Measurements from ENCODE around the gene EGLN2. TPM values are rescaled to one million over a fixed set of nuclear protein-coding genes. Genes with fewer than 3 reads are reported as not detected.

Gene EGLN2
- total RNA-seq, 1 experiment from 2014 or later, result 58.6 TPM

DNA sequence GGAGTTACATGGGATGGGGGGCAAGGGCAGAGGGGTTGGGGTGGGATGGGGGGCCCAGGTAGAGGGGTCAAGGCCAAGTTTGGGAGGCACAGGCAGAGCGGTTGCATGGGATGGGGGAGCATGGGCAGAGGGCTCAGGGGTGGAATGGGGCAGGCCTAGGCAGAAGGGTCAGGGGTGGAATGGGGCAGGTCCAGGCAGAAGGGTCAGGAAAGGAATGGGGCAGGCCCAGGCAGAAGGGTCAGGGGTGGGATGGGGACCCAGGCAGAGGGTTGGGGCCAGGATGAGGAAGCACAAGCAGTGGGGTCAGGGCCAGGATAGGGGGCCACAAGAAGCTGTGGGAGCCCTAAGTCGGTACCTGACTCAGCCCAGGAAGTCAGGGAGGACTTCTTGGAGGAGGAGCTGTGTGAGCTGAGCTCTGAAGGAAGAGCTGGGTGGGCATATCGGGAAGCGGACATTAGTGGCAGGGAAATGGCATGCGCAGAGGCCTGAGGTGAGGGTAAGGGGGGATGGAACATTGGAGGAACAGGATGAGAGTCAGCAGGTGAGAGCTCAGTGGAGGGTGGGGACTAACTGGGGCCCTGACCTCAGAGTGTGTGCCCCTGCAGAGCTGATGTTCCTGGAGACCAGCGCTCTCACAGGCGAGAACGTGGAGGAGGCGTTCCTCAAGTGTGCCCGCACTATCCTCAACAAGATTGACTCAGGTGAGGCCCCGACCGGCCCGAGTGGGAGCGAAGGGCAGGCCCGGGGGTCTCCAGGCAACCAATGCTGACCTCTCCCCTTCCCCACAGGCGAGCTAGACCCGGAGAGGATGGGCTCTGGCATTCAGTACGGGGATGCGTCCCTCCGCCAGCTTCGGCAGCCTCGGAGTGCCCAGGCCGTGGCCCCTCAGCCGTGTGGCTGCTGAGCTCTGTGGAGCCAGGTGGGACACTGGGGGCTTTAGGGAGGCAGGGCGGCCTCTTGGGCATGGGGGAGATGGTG is 12.6 kb upstream of the EGLN2 start:
- ATAC-seq, result no peak
- ChIA-PET CTCF (no interaction called here), POLR2A (no interaction called here), RAD21 (ENCODE audit: low non-redundant PET in 1 of 2, low total read pairs in 2 of 2, uncharacterized antibody in 2 of 2, unreplicated experiment in 2 of 2) (no interaction called here)
- BruUV-seq (replicated peaks), result no TSS peak
- Histone ChIP-seq H3K4me1 (ENCODE audit: control insufficient read depth in 1 of 2, insufficient read depth in 2 of 2, low read length in 2 of 2) (no peaks in the 10 kb centered on the region), H3K27me3 (ENCODE audit: insufficient read depth, low read length) (no peaks in the 10 kb centered on the region), H3K4me3 (replicated peaks in 1 of 2; ENCODE audit: low read depth in 1 of 2, low read length in 2 of 2) (no peak overlapping the region), H3K79me2 (ENCODE audit: insufficient read depth, low read length) (no peaks in the 10 kb centered on the region), H3K9me2 (ENCODE audit: insufficient read depth) (no peaks in the 10 kb centered on the region), H4K20me1 (ENCODE audit: insufficient read depth) (no peaks in the 10 kb centered on the region), H3K36me3 (ENCODE audit: control insufficient read depth in 1 of 2, insufficient read depth in 2 of 2, low read length in 2 of 2) (no peaks in the 10 kb centered on the region), H2AFZ (ENCODE audit: low read depth, low read length, poor library complexity, severe bottlenecking) (no peak overlapping the region), H3K4me2 (ENCODE audit: low read length) (no peak overlapping the region), H3K27ac (ENCODE audit: low read depth, low read length) (no peak overlapping the region), H3K9me3 (ENCODE audit: control insufficient read depth in 1 of 2, insufficient read depth in 1 of 2, low read depth in 1 of 2, low read length in 2 of 2) (no peaks in the 10 kb centered on the region), H3K9ac (ENCODE audit: low read length) (no peak overlapping the region)
- intact Hi-C loops (cut with micrococcal nuclease), result no loop called here
- no peak for DNase-seq (ENCODE audit: low read depth, low spot score)
- TF ChIP-seq, protein P1, sequence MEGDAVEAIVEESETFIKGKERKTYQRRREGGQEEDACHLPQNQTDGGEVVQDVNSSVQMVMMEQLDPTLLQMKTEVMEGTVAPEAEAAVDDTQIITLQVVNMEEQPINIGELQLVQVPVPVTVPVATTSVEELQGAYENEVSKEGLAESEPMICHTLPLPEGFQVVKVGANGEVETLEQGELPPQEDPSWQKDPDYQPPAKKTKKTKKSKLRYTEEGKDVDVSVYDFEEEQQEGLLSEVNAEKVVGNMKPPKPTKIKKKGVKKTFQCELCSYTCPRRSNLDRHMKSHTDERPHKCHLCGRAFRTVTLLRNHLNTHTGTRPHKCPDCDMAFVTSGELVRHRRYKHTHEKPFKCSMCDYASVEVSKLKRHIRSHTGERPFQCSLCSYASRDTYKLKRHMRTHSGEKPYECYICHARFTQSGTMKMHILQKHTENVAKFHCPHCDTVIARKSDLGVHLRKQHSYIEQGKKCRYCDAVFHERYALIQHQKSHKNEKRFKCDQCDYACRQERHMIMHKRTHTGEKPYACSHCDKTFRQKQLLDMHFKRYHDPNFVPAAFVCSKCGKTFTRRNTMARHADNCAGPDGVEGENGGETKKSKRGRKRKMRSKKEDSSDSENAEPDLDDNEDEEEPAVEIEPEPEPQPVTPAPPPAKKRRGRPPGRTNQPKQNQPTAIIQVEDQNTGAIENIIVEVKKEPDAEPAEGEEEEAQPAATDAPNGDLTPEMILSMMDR (IDR thresholded peaks at IDR 0.05 in 2 of 3, conservative IDR thresholded peaks at IDR 0.05 in 1 of 3; ENCODE audit: borderline replicate concordance in 1 of 3, insufficient read depth in 1 of 3, low read depth in 2 of 3, low read length in 2 of 3), result no peak
- TF ChIP-seq CEBPB (IDR thresholded peaks at IDR 0.05; ENCODE audit: low read depth) (no peak), JUND (IDR thresholded peaks at IDR 0.05) (no peak), POLR2AphosphoS5 (IDR thresholded peaks at IDR 0.05; ENCODE audit: low read depth, low read length) (no peak)

DNA sequence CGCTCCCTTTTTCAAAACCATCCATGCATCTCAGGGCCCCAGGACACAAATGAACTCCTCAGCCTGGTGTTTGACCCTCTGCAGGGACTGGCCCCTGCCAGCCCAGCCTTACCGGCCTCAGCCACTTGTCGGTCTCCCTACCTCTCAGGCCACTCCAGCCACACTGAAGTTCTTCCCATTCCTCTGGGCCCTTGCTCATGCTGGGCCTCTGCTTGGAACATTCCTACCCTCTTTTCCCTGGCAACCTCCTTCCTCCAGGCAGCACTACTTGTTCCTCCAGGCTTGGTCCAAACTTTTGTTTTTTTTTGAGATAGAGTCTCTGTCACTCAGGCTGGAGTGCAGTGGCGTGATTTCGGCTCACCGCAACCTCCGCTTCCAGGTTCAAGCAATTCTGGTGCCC is 7.6 kb upstream of the EGLN2 start:
- TF ChIP-seq POLR2A (IDR thresholded peaks at IDR 0.05; ENCODE audit: borderline replicate concordance, extremely low read depth, insufficient read depth, insufficient read length), result no peak
- TF ChIP-seq, protein P2, sequence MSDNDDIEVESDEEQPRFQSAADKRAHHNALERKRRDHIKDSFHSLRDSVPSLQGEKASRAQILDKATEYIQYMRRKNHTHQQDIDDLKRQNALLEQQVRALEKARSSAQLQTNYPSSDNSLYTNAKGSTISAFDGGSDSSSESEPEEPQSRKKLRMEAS (IDR thresholded peaks at IDR 0.05), result no peak
- TF ChIP-seq, protein P3, sequence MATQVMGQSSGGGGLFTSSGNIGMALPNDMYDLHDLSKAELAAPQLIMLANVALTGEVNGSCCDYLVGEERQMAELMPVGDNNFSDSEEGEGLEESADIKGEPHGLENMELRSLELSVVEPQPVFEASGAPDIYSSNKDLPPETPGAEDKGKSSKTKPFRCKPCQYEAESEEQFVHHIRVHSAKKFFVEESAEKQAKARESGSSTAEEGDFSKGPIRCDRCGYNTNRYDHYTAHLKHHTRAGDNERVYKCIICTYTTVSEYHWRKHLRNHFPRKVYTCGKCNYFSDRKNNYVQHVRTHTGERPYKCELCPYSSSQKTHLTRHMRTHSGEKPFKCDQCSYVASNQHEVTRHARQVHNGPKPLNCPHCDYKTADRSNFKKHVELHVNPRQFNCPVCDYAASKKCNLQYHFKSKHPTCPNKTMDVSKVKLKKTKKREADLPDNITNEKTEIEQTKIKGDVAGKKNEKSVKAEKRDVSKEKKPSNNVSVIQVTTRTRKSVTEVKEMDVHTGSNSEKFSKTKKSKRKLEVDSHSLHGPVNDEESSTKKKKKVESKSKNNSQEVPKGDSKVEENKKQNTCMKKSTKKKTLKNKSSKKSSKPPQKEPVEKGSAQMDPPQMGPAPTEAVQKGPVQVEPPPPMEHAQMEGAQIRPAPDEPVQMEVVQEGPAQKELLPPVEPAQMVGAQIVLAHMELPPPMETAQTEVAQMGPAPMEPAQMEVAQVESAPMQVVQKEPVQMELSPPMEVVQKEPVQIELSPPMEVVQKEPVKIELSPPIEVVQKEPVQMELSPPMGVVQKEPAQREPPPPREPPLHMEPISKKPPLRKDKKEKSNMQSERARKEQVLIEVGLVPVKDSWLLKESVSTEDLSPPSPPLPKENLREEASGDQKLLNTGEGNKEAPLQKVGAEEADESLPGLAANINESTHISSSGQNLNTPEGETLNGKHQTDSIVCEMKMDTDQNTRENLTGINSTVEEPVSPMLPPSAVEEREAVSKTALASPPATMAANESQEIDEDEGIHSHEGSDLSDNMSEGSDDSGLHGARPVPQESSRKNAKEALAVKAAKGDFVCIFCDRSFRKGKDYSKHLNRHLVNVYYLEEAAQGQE (IDR thresholded peaks at IDR 0.05; ENCODE audit: low read depth), result no peak
- TF ChIP-seq CBX3 (IDR thresholded peaks at IDR 0.05; ENCODE audit: low read depth), result no peak
- no peak for TF ChIP-seq ELF1 (IDR thresholded peaks at IDR 0.05; ENCODE audit: borderline replicate concordance, low read depth)
- TF ChIP-seq, protein P4, sequence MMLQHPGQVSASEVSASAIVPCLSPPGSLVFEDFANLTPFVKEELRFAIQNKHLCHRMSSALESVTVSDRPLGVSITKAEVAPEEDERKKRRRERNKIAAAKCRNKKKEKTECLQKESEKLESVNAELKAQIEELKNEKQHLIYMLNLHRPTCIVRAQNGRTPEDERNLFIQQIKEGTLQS (IDR thresholded peaks at IDR 0.05), result no peak
- TF ChIP-seq POLR2AphosphoS5 (IDR thresholded peaks at IDR 0.05; ENCODE audit: low read depth, low read length), result no peak
- TF ChIP-seq EZH2 (IDR thresholded peaks at IDR 0.05), result no peak
- no peak for TF ChIP-seq RAD21 (IDR thresholded peaks at IDR 0.05; ENCODE audit: low read depth)
- no peak for TF ChIP-seq CEBPB (IDR thresholded peaks at IDR 0.05; ENCODE audit: low read depth)
- TF ChIP-seq YY1 (IDR thresholded peaks at IDR 0.05; ENCODE audit: extremely low read depth, insufficient replicate concordance, low read depth, low read length), result no peak
- no peak for TF ChIP-seq SP1 (IDR thresholded peaks at IDR 0.05; ENCODE audit: low read depth)
- ChIA-PET RAD21 (ENCODE audit: low non-redundant PET in 1 of 2, low total read pairs in 2 of 2, uncharacterized antibody in 2 of 2, unreplicated experiment in 2 of 2) (no interaction called here), CTCF (no interaction called here), POLR2A (no interaction called here)
- DNase-seq (ENCODE audit: low read depth, low spot score), result no peak
- Histone ChIP-seq H3K79me2 (ENCODE audit: insufficient read depth, low read length) (no peaks in the 10 kb centered on the region), H3K9ac (ENCODE audit: low read length) (no peak overlapping the region), H3K4me2 (ENCODE audit: low read length) (no peak overlapping the region), H4K20me1 (ENCODE audit: insufficient read depth) (no peaks in the 10 kb centered on the region), H3K27me3 (ENCODE audit: insufficient read depth, low read length) (no peaks in the 10 kb centered on the region), H2AFZ (ENCODE audit: low read depth, low read length, poor library complexity, severe bottlenecking) (no peak overlapping the region), H3K9me2 (ENCODE audit: insufficient read depth) (no peaks in the 10 kb centered on the region), H3K9me3 (ENCODE audit: control insufficient read depth in 1 of 2, insufficient read depth in 1 of 2, low read depth in 1 of 2, low read length in 2 of 2) (no peaks in the 10 kb centered on the region), H3K36me3 (ENCODE audit: control insufficient read depth in 1 of 2, insufficient read depth in 2 of 2, low read length in 2 of 2) (no peaks in the 10 kb centered on the region), H3K27ac (ENCODE audit: low read depth, low read length) (no peak overlapping the region), H3K4me1 (ENCODE audit: control insufficient read depth in 1 of 2, insufficient read depth in 2 of 2, low read length in 2 of 2) (no peaks in the 10 kb centered on the region), H3K4me3 (replicated peaks in 1 of 2; ENCODE audit: low read depth in 1 of 2, low read length in 2 of 2) (no peak overlapping the region)
- no TSS peak for BruUV-seq (replicated peaks)
- intact Hi-C loops (cut with micrococcal nuclease), result no loop called here
- no peak for ATAC-seq

Measured in HCT116 (cell line).